HG02870 (cell line): Measurements from ENCODE around the gene FARS2.
A peak's percentile ranks its signal among the peaks of the same experiment; 100 is the strongest.

ENCODE experiments used
- ATAC-seq: cut with Tn5 transposase; IDR thresholded peaks from one replicate; pipeline ENCODE4 v1.9.1; 2021; ENCODE audit warnings: mild to moderate bottlenecking, moderate library complexity; ENCODE audit not compliant: unreplicated experiment

FARS2 gene

DNA sequence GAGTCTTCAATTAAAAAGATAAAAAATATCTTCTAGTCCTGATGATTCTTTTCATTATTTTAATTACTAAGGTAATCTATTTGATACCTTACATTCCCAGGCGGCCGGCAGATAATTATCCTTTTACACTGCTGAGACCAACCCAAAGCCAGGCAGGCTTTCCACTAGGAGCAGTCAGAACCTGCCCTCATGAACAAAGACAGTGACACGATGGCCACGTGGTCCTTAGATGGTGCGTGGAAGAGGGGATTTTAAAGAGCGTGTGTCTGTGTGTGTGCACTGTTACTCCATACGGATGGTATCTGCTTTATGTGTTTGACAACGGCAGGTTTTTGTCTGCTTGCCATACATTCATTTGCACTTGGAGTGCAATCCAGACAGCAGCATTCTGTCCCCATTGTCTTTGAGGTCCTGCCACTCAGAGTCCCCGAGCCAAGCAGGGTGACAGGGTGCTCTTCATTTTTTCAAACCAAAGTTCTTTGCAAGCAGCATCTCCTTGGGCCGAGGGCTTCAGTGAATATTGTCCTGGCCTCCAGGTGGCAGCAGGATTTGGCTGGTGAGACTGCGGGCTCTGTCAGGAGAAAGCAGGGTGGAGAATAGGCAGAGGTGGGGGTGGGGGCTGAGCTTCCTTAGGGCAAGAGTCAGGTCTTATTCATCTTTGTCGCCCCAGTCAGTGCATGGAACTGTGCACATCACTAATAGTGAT is 484.9 kb downstream of the FARS2 start:
- no peak for ATAC-seq

DNA sequence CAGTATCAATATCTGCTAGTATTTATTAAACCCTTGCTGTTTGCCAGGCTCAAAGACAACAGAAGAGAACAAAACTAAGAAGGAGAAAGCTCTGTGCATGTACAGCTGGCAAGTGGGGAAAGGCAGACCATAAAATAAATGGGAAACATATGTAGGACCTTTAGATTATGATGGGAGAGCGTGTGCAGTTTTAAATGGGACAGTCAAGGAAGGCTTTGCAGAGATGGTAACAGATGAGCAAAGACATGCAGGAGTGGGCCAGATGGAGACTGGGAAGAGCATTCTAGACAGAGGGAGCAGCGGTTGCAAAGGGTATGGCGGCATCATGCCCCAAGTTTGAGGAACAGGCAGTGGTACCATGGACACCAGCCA is 485.4 kb downstream of the FARS2 start:
- ATAC-seq = no peak

DNA sequence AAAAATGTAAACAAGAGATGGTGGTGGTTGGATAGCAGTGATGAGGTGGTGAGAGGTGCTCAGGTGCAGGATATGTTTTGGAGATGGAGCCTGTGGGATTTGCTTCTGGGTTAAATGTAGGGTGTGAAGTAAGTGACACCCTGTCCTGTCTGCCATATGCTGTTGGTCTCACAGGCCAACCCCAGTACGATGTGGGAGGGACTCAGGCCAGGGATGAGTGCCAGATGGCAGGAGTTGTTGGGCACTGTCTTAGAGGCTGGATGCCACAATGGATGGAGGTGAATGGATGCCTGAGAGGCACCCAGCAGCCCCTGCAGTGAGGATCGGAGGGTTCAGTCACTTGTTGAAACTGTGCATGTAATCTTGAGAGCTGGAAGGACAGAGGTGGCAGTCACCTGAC is 486.1 kb downstream of the FARS2 start:
- no peak for ATAC-seq

DNA sequence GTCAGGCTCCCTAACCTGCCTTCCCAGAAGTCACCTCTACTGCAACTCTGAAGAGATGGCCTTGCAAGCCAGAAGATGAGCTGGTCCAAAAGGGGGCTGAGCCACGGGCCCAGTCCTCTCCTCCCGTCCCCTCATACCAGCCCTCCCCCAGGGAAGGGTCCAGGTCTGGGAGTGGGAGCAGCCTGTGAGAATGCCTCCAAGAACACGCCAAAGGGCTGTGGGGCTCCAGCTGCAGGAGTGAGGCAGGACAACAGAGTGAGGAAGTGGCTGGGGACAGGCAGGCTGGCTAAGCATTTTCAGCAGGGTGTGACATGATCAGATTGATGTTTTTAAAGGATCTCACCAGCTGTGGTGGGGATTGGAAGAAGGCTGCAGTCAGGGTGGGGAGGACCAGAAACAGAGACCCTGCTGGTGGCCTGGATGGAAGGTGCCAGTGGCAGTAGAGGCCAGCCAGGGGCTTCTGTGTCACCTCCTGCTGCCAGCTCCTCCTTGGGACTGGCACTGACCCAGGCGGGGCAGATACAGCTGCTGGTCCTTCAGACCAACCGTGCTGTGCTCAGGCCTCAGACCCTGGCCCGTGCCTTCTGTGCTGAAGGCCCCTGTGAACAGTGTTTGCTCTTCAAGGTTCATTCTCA is 487.8 kb downstream of the FARS2 start:
- no peak for ATAC-seq

DNA sequence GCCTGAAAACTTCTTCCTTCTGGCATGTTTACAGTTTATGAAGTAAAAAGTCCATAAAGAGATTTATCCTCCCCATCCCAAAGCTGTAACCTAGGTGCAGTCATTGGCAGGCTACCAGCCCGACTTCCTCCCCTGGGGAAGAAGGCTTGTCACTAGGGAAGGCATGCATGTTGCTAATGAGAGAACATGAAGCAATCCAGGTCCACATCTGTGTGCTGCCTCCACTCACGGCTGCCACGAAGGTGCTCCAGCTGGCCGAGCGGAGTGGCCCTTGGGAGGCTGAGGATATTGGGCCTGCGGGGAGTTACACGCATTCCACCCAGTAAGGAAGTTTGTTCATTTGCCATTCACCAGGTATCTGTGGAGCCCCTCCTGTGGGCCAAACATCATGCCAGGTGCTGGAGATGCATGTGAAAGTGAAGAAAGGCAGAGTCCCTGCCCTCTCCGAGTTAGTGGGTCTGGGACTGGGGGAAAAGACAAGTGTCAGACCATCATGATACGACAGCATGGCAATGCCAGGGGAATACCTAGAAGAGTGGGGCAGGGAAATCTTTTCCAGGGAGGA is 488.4 kb downstream of the FARS2 start:
- no peak for ATAC-seq

DNA sequence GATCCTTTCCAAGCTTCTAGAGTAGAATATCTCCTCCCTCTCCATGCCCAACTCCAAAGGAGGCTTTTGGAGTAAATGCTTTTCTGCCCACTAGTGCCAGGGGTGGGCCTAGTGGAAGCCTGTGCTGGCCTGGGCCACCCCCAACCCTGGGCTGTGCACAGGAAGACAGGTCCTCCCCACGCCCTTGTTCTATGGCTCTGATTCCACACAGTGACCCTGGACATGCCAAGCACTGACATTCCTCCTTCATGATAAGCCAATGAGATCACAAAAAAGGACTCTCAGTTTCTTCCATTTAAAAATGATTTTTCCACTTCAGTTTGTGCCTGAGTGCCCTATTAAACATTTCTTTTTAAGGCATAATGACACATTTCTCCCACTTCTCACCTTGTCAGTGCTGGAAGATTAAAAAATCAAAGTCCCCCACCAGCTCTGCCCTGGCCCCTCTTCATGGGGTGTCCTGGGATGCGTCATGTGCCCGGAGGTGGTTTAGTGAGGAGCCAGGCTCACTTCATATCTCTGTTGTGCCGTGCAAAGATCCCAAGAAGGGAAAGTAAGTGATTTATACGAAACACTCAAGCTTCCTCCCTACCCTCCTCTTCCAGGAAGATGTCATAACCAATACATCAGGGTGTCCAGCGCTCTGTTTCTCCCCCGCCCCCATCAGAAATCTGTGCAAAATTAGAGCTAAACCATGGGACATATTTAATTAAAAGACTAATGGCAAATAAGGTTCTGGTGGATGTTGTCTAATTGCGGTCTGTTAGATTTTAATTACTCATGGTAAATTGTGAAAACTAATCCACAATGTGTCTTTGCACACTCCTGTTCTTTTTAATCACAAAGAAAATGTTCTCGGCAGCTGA is 490.4 kb downstream of the FARS2 start:
- no peak for ATAC-seq

DNA sequence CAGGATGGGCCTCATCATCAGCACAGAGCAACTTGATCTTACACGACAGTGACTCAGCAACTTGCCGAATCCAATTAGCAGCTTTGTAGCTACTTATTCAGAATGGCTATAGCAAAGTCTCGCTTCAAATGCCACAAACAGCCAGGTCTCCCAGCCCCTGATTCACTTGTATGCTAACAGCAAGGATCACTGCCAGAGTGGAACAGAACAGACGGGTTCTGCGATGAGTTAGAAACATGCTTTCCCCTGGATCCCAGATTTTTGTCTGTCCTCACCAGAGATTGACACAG is 491.0 kb downstream of the FARS2 start:
- ATAC-seq = no peak

DNA sequence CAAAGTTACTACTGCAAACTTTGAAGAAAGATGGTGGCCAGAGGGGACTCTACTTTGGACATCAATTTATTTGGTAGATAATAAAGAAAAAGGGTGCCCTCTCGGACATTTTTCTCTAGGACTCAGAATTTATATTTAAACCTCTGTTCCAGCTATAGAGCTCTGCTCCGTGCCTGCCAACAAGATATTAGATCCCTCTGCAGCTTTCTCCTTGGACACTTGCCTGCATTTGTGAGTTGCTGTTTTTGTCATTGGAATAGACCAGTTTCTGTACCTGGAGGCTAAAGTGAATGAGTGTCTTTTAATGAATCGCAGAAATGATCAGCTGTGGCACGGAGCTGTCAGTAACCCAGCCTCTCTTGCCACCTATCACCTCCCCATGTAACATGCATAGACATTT is 491.9 kb downstream of the FARS2 start:
- no peak for ATAC-seq

DNA sequence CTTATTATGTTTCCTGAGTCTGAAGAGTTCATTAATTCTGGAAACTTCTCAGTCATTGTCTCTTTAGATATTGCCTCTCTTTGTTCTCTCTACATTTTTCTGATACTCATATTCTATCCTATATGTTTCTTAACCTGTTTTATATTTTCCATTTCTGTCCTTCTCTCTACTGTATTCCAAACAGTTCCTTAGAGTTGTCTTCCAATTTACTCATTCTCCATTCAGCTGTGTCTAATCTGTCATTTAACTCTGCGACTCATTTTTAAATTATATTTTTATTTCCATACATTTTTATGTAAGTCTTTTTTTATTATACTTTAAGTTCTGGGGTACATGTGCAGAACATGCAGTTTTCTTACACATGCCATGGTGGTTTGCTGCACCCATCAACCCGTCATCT is 493.6 kb downstream of the FARS2 start:
- ATAC-seq = no peak

DNA sequence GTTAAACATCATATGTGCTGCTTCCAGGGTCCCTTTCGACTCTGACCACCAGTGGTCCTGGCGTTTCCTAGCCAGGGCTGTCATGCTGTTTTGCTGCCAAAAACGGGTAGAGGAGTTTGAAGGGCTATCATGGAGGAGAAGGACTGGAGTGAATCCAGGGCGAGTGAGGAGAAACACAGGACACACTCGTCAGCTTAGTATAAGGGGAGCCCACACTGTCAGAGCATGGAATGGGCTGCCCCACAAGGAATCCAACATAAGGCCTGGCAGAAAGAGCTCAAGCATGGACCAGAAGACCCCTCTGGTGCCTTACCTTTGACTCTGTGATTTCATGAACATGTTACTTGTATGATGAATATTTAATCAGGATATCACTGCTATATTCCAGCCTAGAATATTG is 498.3 kb downstream of the FARS2 start:
- no peak for ATAC-seq

DNA sequence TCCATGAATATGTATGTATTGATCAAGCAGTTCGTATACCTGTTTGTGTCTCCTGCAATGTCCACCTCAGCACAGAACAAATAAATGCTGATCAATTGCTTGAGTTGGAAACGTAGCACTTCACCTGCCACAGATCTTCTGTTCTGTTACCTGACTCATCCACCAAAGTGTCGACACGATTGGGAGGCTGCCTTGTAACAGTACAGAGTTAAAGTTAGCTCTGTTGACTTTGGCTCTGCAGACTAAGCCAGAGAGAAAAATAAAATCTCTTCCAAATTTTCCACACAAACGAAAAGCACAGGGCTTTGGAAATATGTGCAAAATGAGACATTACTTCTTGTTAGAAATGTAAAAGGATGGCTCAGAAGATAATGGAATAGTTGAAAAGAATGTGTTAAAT is 500.1 kb downstream of the FARS2 start:
- no peak for ATAC-seq

DNA sequence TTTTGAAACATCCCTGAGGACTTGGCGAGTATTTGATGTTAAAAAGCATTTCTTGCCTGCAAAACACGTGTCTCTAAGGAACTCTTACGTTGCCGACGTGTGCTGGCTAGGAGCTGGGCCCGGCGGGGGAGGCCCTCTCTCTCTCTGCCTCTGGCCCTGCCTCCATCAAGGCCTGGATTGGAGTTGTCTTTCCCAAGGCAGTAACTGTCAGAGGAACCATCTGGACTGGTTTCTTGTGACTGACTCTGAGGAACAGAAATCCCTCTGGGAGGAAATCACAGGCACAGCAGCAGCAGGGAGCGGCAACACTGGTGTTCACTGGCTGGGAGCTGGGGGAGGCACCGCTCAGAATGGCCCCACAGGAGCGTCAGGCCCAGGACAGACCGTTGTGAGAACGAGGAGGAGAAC is 501.3 kb downstream of the FARS2 start:
- no peak for ATAC-seq

DNA sequence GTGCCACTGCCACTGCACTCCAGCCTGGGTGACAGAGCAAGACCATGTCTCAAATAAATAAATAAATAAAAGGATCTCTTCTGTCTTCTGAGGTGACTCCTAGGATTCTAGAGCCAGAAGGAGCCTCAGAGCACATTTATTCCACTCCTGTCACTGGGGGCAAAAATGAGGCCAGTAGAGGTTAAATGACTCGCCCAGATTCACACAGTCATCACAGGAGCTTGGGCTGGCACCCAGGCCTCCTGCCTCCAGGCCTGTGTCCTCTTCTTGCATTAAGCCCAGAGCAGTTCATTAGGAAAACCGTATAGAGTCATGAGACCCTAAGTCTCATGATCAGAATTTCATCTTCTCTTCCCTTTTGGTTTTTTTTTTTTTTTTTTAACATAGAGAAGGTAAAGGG is 502.1 kb downstream of the FARS2 start:
- no peak for ATAC-seq

DNA sequence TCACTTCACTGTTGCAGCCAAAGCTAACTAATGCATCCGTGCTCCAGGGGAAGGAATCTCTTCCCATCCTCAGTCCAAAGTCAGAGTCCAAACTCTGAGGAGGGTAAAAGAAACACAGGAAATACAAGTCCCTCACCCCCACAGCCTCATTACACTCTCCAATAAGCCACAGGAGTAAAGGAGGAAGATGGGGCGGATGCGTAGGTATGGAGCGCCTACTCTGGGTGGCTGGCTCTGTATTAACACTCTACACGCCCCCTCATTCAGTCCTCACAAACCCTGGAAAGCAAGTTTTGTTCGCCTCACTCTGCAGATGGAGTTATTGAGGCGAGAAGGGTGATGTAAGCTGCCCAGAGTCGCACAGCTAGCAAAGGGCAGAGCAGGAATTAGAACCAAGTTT is 502.6 kb downstream of the FARS2 start:
- ATAC-seq = peak; percentile 44

DNA sequence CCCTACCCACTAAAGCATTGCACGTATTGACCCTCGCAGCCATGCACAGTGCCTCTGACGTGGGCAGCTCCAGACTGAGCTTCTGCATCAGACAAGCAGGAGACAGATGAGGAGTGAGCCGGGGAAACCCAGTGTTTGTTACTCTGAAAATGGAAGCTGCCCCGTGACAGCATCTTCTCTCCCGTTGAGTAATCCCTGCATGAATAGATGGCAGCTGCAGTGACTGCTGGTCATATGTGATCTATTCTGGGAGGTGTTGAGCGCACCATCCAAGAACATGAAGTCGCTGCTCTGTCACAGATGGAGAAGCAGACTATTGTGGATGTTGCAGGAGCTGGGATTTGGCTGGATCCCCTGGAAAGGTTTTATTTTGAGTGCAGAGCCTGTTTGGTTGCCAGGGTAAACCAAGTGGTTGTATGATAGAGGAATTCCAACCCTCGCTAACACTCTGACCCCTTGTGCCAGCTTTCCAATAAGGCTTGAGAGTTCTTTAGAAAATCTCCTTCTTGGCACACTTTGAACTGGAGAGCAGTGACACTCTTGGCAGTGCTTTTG is 503.2 kb downstream of the FARS2 start:
- ATAC-seq = peak; percentile 65

DNA sequence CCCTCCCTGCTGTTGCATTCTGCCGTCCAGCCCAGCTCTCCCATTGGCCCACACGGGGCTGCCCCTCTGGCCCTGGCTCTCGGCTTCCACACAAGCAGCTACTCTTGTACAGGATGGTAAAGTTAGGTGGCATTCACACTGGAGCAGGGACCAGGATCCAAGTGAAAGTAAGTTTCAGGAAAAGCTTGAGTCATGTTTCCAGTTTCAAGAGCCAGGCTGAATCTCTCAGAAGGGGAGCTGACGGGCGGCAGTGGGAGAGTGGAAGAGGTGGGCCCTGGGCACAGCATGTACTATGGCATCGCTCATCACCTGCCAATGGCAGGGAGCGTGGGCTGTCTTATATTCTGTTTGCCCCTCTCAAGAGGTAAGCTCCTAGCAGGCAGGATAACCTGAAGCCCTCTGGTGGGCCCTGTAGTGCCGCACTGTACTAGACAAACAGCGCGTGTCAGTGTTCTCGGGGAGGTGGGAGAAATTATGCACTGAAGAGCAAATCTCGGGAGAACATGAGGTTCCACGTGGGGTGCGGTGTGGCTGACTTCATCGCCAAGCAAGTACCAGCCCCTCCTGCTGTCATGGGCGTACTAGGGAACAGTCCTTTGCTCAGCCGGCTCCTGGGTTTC is 503.9 kb downstream of the FARS2 start:
- no peak for ATAC-seq

DNA sequence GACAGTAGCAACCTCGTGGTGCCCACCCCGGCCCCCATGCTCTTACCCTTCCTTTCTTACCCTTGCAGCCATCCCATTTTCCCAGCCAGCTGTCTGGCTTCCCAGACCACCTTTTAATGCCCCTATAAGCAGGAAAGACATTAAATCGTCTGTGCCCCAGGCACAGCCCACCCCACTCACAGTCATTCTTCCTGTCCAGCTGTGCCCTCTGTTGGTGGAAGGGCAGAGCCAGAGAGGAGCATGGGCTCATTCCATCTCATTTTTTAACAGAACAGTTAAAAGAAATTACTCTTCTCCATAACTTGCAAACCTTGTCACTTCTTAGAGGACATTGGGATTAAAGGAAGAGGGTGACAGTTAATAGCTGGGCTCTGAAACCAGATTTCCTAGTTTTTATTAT is 504.9 kb downstream of the FARS2 start:
- no peak for ATAC-seq

DNA sequence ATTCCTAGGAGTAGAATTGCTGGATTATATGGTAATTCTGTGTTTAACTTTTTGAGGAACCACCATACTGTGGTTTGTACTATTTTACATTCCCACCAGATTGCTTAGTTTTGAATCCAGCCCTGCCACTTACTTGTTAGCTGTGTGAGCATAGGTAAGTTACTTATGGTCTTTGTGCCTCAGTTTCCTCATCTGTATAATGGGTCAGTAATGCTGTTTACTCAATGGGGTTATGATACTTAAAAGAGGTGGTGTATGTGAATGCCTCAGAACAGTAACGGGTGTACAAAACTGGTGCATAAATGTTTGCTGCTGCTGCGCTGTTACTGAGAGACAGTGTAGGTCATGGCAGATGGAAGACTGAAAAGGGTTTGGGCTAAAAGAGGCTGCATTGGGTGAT is 506.2 kb downstream of the FARS2 start:
- ATAC-seq = no peak

DNA sequence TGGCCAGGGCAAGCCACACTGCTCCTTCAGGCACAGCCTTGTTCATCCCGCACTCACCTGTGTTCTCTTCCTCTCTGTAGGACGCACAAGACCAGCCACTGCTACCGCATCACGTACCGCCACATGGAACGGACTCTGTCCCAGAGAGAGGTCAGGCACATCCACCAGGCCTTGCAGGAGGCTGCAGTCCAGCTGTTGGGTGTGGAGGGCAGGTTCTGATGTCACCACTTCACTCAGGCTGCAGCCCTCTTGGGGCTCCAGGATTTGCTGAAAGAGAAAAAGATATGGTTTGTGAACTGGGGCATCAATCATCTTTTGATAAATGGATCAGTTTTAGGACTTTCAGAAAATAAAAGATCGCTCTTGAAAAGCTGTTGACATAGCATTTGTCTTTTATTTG is 509.9 kb downstream of the FARS2 start:
- no peak for ATAC-seq

DNA sequence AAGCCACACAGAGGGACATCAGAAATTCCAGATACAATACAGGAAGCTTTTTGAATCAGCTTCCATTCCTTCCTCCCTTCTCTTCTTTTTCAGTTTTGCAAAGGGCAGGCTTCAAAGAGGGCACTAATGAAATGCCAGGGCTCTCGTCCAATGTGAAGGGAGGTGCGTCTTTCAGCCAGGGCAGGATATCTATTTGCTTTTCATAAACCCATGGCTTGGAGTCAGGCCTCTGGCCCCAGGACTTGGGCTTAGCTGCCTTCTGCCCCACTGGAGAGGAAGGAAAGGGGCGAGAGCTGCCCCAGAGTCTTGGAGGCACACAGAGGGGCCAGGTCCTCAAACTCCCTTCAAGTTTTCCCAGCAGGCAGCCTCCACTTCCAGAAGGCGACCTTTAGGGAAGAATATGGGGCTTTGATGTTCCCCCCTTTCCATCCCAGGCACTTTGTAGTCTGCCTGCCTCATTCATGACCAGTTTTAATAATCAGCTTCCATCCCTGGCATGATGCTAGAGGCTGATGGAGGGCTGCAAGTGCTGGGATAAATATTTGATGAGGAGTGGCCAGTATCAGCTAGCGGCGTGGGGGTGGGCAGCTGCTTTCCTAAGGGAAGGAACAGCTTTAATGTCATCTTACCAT is 510.6 kb downstream of the FARS2 start:
- no peak for ATAC-seq
